22Rv1 (cell line): ENCODE results near the gene FAM50A.

Experiments
- CTCF ChIP-seq: fragments of 450-650 bp; IDR thresholded peaks from 2 replicates; pipeline ENCODE4 v1.5.1; 2017; ENCODE audit warnings: mild to moderate bottlenecking
- ZFX ChIP-seq: fragments of 450-650 bp; IDR thresholded peaks from 2 replicates; pipeline ENCODE4 v1.6.1; 2017; ENCODE audit warnings: antibody characterized with exemption, borderline replicate concordance

GRCh38 chrX:154466907-154467306 lies 23.0 kb downstream of the FAM50A start:
- TF ChIP-seq CTCF (no peak), ZFX (no peak)
